Prostate gland (tissue), 2 donors: ENCODE results near the gene TMEM8B.

Experiments
- POLR2A ChIP-seq: fragments of 450-650 bp; IDR thresholded peaks from one replicate; pipeline ENCODE4 v1.6.1; 2016; ENCODE audit warnings: antibody characterized with exemption, mild to moderate bottlenecking
- POLR2AphosphoS5 ChIP-seq: sonication (generic); formaldehyde crosslinking; IDR thresholded peaks from one replicate; pipeline ENCODE4 v1.6.1; 2017; ENCODE audit warnings: antibody characterized with exemption
- TF ChIP-seq, protein P1 (sequence below), 4 experiments: fragments of 200-600 bp in 2 of 4; fragments of 450-650 bp in 2 of 4; sonication (generic) in 2 of 4; IDR thresholded peaks; 1 replicate in 3 of 4; 2 replicates in 1 of 4; pipeline ENCODE4 v1.5.1; 2016 to 2019; ENCODE audit warnings: antibody characterized with exemption in 4 of 4, mild to moderate bottlenecking in 2 of 4, moderate library complexity in 2 of 4

DNA sequence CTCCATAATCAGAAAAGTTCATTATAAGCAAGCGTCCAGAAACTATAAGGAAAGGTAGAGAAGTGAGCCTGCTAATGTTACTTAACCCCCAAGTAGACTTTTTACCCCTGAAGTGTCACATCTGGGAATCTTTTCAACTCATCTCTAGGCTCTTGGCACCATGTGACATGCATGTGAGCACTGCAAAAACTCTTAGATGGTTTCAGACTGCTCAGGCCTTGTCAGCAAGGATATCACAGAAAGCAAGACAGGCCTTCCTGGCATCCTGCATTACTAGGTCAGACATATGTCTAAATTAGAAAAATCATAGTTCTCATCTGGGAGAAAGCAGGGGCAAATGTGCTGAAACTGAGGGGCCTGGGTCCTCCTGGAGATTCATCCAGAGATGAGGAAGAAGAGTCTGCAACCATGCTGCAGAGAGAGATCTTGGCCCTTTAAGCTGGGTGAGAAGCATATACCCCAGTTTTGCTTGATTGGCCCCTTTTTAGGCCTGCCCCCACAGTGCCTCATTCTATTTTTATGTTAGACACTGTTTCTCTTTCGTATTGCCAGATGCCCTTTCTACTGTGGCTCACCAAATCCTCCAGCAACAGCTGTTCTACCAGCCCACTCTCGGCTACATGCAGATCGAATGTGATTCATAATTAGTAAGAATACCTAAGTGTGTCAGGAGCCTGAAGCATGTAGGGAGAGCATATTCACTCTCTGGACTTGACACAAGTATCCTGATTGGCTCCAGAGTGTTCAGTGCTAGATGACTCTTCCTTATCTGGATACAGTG is 19.0 kb downstream of the TMEM8B start:
- TF ChIP-seq, protein P1, sequence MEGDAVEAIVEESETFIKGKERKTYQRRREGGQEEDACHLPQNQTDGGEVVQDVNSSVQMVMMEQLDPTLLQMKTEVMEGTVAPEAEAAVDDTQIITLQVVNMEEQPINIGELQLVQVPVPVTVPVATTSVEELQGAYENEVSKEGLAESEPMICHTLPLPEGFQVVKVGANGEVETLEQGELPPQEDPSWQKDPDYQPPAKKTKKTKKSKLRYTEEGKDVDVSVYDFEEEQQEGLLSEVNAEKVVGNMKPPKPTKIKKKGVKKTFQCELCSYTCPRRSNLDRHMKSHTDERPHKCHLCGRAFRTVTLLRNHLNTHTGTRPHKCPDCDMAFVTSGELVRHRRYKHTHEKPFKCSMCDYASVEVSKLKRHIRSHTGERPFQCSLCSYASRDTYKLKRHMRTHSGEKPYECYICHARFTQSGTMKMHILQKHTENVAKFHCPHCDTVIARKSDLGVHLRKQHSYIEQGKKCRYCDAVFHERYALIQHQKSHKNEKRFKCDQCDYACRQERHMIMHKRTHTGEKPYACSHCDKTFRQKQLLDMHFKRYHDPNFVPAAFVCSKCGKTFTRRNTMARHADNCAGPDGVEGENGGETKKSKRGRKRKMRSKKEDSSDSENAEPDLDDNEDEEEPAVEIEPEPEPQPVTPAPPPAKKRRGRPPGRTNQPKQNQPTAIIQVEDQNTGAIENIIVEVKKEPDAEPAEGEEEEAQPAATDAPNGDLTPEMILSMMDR (IDR thresholded peaks at IDR 0.05), result no peak
- TF ChIP-seq POLR2AphosphoS5, result no peak
- no peak for TF ChIP-seq POLR2A
